T-helper 17 cell (primary cell): ENCODE data around the gene HSF4. TPM values are rescaled to one million over a fixed set of nuclear protein-coding genes. Genes with fewer than 3 reads are reported as not detected.
"Not testable (repeated sequence)": the region's sequence is repeated elsewhere in the genome, so short reads cannot be mapped to it uniquely, and the experiment has no call there.

Experiments used
- ATAC-seq: fragments of 150-1000 bp; cut with Tn5 transposase; 2 replicates; pipeline ENCODE4 v1.10.0; 2021; ENCODE audit warnings: mild to moderate bottlenecking, moderate library complexity
- DNase-seq, 3 donors: peaks; one replicate each; pipeline versions ENCODE4 v3.0.0 to v3.0.0-alpha.2; 2020 to 2021
- H3K9me3 ChIP-seq: one replicate; pipeline ENCODE4 v1.7.0; 2013; ENCODE audit warnings: low read length, mild to moderate bottlenecking; ENCODE audit not compliant: control insufficient read depth, poor library complexity, severe bottlenecking
- H3K27ac Mint-ChIP-seq: one replicate; pipeline ENCODE4 v1.8.0; 2022; ENCODE audit warnings: mild to moderate bottlenecking, moderate library complexity, mixed read lengths
- H3K27me3 Mint-ChIP-seq: one replicate; pipeline ENCODE4 v1.8.0; 2022; ENCODE audit warnings: mixed read lengths
- H3K36me3 Mint-ChIP-seq: one replicate; pipeline ENCODE4 v1.8.0; 2022; ENCODE audit warnings: low read depth, mixed read lengths
- H3K4me1 Mint-ChIP-seq: one replicate; pipeline ENCODE4 v1.8.0; 2022; ENCODE audit warnings: mild to moderate bottlenecking, mixed read lengths
- H3K4me3 Mint-ChIP-seq: one replicate; pipeline ENCODE4 v1.8.0; 2022; ENCODE audit warnings: mild to moderate bottlenecking, moderate library complexity, mixed read lengths
- total RNA-seq, 4 donors: library from RNA in 2 of 4; stranded (reverse) in 2 of 4; gene quantifications; one replicate each; pipeline ENCODE4 v1.2.3 and lab custom pipeline; 2022 to 2026

Gene HSF4, protein sequence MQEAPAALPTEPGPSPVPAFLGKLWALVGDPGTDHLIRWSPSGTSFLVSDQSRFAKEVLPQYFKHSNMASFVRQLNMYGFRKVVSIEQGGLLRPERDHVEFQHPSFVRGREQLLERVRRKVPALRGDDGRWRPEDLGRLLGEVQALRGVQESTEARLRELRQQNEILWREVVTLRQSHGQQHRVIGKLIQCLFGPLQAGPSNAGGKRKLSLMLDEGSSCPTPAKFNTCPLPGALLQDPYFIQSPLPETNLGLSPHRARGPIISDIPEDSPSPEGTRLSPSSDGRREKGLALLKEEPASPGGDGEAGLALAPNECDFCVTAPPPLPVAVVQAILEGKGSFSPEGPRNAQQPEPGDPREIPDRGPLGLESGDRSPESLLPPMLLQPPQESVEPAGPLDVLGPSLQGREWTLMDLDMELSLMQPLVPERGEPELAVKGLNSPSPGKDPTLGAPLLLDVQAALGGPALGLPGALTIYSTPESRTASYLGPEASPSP
- 10 to 100 TPM; 54.5 to 80.9 TPM for total RNA-seq
- 14.0 to 14.8 reads per million in 2 donors for total RNA-seq (lab: John Stamatoyannopoulos, UW)

DNA sequence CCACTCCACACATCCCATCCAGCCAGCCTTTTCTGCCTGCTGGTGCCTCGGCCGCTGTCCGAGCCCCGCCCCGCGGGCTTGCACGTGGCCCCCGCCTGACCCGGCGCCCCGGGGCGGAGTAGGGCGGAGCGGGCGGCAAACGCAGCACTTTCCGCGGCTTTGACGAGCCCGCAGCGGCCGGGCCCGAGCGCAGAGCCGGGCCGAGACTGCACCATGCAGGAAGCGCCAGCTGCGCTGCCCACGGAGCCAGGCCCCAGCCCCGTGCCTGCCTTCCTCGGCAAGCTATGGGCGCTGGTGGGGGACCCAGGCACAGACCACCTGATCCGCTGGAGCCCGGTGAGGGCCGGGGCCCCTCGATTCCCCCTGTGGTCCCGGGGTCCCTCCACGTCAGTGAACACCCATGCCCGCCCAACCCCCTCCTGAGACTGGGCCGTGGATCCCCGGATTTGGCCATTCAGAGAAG, at the start of gene HSF4:
Gene HSF4, plus strand, starts transcription at position 147 of the 463 bp plus-strand sequence. Its CDS starts 67 bp downstream, at position 214.
- peaks cover 2% of the 10 kb centered on the region for H3K36me3 Mint-ChIP-seq
- H3K27me3 Mint-ChIP-seq, result peaks cover 19% of the 10 kb centered on the region
- H3K4me3 Mint-ChIP-seq, result peak within 1 kb of the TSS; percentile 73
- no peak for ATAC-seq
- no peak for DNase-seq
- H3K27ac Mint-ChIP-seq, result no peak within 1 kb of the TSS
- H3K4me1 Mint-ChIP-seq, result peaks cover 22% of the 10 kb centered on the region
- no peaks in the 10 kb centered on the region for H3K9me3 ChIP-seq

DNA sequence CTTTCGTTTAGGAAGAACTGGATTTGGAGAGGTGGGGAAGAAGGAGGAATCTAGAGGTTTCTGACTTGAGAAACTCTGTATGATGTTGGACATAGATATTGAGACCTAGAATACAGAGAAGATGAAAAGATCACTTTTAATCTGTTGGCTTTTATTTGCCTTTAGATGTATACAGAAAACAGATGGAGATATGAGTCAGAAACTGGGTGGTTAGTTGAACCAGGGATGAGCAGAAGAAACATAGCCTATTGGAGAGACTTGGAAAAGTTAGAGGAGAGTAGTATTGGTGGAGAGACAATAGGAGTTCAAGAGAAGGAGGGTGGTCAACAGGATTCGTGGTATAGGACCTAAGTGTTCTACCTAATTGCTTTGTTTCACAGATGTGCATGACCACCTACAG, 49.8 kb upstream of the HSF4 start:
- DNase-seq, result no peak
- H3K4me1 Mint-ChIP-seq, result peaks cover 42% of the 10 kb centered on the region
- H3K36me3 Mint-ChIP-seq, result peaks cover 8% of the 10 kb centered on the region
- no peak for ATAC-seq
- H3K27me3 Mint-ChIP-seq, result no peaks in the 10 kb centered on the region
- no peak overlapping the region for H3K4me3 Mint-ChIP-seq
- H3K27ac Mint-ChIP-seq, result peak overlapping the region; percentile 92
- no peaks in the 10 kb centered on the region for H3K9me3 ChIP-seq

GRCh38 chr16:67115639-67116038, 48.9 kb upstream of the HSF4 start:
- no peak overlapping the region for H3K27ac Mint-ChIP-seq

GRCh38 chr16:67116388-67117311, 47.9 kb upstream of the HSF4 start:
- no peaks in the 10 kb centered on the region for H3K9me3 ChIP-seq
- ATAC-seq, result no peak
- no peaks in the 10 kb centered on the region for H3K27me3 Mint-ChIP-seq
- peaks cover 33% of the 10 kb centered on the region for H3K4me1 Mint-ChIP-seq
- H3K4me3 Mint-ChIP-seq, result no peak overlapping the region
- peaks cover 10% of the 10 kb centered on the region for H3K36me3 Mint-ChIP-seq
- DNase-seq, result no peak
- peak overlapping the region; percentile 8 for H3K27ac Mint-ChIP-seq

More at GRCh38 chr16:67115639-67116038, 48.9 kb upstream of the HSF4 start:
- H3K36me3 Mint-ChIP-seq, result peaks cover 10% of the 10 kb centered on the region
- DNase-seq (no peak), ATAC-seq (no peak)
- peaks cover 41% of the 10 kb centered on the region for H3K4me1 Mint-ChIP-seq
- H3K4me3 Mint-ChIP-seq, result no peak overlapping the region
- no peaks in the 10 kb centered on the region for H3K9me3 ChIP-seq
- no peaks in the 10 kb centered on the region for H3K27me3 Mint-ChIP-seq

GRCh38 chr16:67117716-67118115, 46.8 kb upstream of the HSF4 start:
- H3K9me3 ChIP-seq, result no peaks in the 10 kb centered on the region
- Mint-ChIP-seq H3K4me1 (peaks cover 25% of the 10 kb centered on the region), H3K36me3 (peaks cover 10% of the 10 kb centered on the region)

DNA sequence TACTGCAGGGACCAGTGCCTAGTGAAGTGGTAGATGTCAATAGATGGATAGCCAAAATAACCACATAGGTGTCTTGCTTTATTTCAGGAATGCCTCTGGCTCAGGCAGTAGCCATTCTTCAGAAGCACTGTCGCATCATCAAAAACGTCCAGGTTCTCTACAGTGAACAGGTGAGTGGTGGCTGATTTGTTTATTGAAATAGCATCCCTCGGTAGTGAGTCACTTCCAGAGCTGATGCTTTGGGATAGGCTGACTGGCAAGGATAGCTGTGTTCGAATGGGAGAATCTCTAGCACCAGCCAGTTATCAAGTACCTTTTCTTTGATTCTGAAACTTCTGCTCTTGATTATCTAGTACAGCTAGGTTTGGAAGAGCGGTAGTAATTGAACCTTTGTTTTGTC, 44.5 kb upstream of the HSF4 start:
- peaks cover 4% of the 10 kb centered on the region for H3K36me3 Mint-ChIP-seq
- H3K27ac Mint-ChIP-seq, result no peak overlapping the region
- H3K27me3 Mint-ChIP-seq, result no peaks in the 10 kb centered on the region
- H3K9me3 ChIP-seq, result no peaks in the 10 kb centered on the region
- no peak overlapping the region for H3K4me3 Mint-ChIP-seq
- H3K4me1 Mint-ChIP-seq, result peaks cover 18% of the 10 kb centered on the region
- DNase-seq (no peak), ATAC-seq (no peak)

More at GRCh38 chr16:67117716-67118115, 46.8 kb upstream of the HSF4 start:
- DNase-seq (no peak), ATAC-seq (no peak)
- Mint-ChIP-seq H3K4me3 (no peak overlapping the region), H3K27ac (no peak overlapping the region), H3K27me3 (no peaks in the 10 kb centered on the region)

DNA sequence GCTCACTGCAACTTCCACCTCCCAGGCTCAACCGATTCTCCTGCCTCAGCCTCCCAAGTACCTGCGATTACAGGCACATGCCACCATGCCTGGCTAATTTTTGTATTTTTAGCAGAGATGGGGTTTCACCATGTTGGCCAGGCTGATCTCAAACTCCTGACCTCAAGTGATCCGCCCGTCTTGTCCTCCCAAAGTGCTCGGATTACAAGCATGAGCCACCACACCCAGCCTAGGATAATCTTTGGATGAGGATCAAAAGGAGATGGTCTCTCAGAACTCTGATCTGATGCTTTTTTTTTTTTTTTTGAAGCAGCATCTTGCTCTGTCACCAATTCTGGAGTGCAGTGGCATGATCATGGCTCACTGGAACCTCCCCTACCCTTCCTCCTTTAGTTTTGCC, 41.7 kb upstream of the HSF4 start:
- H3K4me3 Mint-ChIP-seq, ATAC-seq, H3K27me3 Mint-ChIP-seq, H3K9me3 ChIP-seq, H3K27ac Mint-ChIP-seq, DNase-seq, H3K36me3 Mint-ChIP-seq: not testable (repeated sequence)
- peaks cover 12% of the 10 kb centered on the region for H3K4me1 Mint-ChIP-seq

GRCh38 chr16:67128417-67128816, 36.1 kb upstream of the HSF4 start:
- no peak overlapping the region for H3K4me3 Mint-ChIP-seq
- ATAC-seq (no peak), DNase-seq (no peak)
- no peaks in the 10 kb centered on the region for H3K27me3 Mint-ChIP-seq
- peaks cover 5% of the 10 kb centered on the region for H3K36me3 Mint-ChIP-seq
- H3K27ac Mint-ChIP-seq, result no peak overlapping the region
- peaks cover 9% of the 10 kb centered on the region for H3K4me1 Mint-ChIP-seq
- H3K9me3 ChIP-seq, result no peaks in the 10 kb centered on the region

DNA sequence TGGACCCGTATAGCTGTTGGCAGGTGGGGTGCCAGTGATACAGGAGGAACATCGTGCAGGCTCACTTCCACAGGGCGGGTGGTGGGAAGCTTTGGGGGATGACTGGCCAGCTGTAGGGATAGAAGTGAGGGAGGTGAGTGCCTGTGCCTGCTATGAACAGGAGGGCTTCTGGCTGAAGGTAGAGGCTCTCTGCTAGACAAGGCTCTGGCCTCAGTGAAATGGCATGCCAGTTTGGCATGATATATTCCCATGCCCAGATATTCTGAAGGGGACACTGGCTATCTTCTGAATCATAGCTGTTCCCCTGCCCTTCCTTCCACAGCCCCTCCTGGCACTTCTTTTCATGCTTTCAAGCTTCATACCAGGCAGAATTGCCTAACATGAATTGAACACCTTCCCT, 35.7 kb upstream of the HSF4 start:
- no peaks in the 10 kb centered on the region for H3K9me3 ChIP-seq
- peaks cover 2% of the 10 kb centered on the region for H3K36me3 Mint-ChIP-seq
- no peak for DNase-seq
- no peak overlapping the region for H3K4me3 Mint-ChIP-seq
- H3K27ac Mint-ChIP-seq, result no peak overlapping the region
- no peaks in the 10 kb centered on the region for H3K27me3 Mint-ChIP-seq
- ATAC-seq, result no peak
- peaks cover 6% of the 10 kb centered on the region for H3K4me1 Mint-ChIP-seq

- peaks cover 4% of the 10 kb centered on the region for H3K36me3 Mint-ChIP-seq
- no peak for ATAC-seq
- peaks cover 6% of the 10 kb centered on the region for H3K4me1 Mint-ChIP-seq
- H3K9me3 ChIP-seq, result no peaks in the 10 kb centered on the region
- no peak overlapping the region for H3K4me3 Mint-ChIP-seq
- H3K27me3 Mint-ChIP-seq, result no peaks in the 10 kb centered on the region
- DNase-seq, result no peak
- H3K27ac Mint-ChIP-seq, result no peak overlapping the region
Measured at GRCh38 chr16:67129422-67129821, 35.1 kb upstream of the HSF4 start.

GRCh38 chr16:67137605-67138004, 26.9 kb upstream of the HSF4 start:
- H3K27me3 Mint-ChIP-seq, result no peaks in the 10 kb centered on the region
- H3K4me1 Mint-ChIP-seq, result peaks cover 2% of the 10 kb centered on the region
- DNase-seq (no peak), ATAC-seq (no peak)
- H3K4me3 Mint-ChIP-seq, result no peak overlapping the region
- H3K9me3 ChIP-seq, result no peaks in the 10 kb centered on the region
- H3K36me3 Mint-ChIP-seq, result peaks cover 2% of the 10 kb centered on the region
- no peak overlapping the region for H3K27ac Mint-ChIP-seq

GRCh38 chr16:67141391-67141790, 23.2 kb upstream of the HSF4 start:
- DNase-seq, result no peak
- no peak overlapping the region for H3K27ac Mint-ChIP-seq
- ATAC-seq, result no peak
- H3K36me3 Mint-ChIP-seq, result no peaks in the 10 kb centered on the region
- peaks cover 2% of the 10 kb centered on the region for H3K4me1 Mint-ChIP-seq
- H3K4me3 Mint-ChIP-seq, result no peak overlapping the region
- no peaks in the 10 kb centered on the region for H3K9me3 ChIP-seq
- no peaks in the 10 kb centered on the region for H3K27me3 Mint-ChIP-seq

DNA sequence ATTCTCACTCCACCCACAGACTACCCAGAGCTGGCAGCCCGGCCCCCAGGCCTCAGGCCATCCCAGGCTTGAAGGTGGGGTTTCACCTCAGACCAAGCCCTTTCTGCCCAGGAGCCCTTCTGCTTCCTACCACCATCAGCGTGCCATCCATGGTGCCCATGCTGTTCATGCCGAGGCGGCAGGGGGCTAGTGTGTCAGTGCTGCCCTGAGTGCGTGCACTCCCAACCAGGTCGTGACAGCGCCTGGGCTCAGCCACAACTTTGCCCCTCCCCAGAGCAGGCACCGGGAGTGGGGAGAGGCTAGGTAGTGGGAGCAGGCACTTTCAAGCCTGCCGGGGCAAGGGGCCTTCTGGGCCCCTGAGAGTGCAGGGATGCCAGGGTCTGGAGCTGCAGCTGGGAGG, 22.2 kb upstream of the HSF4 start:
- H3K4me1 Mint-ChIP-seq, result peaks cover 2% of the 10 kb centered on the region
- no peak overlapping the region for H3K4me3 Mint-ChIP-seq
- no peaks in the 10 kb centered on the region for H3K27me3 Mint-ChIP-seq
- DNase-seq, result no peak
- H3K36me3 Mint-ChIP-seq, result no peaks in the 10 kb centered on the region
- H3K9me3 ChIP-seq, result no peaks in the 10 kb centered on the region
- ATAC-seq, result no peak
- no peak overlapping the region for H3K27ac Mint-ChIP-seq
